ENCODE data around the gene TMEM171.

GRCh38 chr5:73179730-73180129 lies 59.4 kb downstream of the TMEM171 start:
- no peak for TF ChIP-seq EZH2 (IDR thresholded peaks at IDR 0.05; ENCODE audit: low read depth, unreplicated experiment)
- TF ChIP-seq, protein P1, sequence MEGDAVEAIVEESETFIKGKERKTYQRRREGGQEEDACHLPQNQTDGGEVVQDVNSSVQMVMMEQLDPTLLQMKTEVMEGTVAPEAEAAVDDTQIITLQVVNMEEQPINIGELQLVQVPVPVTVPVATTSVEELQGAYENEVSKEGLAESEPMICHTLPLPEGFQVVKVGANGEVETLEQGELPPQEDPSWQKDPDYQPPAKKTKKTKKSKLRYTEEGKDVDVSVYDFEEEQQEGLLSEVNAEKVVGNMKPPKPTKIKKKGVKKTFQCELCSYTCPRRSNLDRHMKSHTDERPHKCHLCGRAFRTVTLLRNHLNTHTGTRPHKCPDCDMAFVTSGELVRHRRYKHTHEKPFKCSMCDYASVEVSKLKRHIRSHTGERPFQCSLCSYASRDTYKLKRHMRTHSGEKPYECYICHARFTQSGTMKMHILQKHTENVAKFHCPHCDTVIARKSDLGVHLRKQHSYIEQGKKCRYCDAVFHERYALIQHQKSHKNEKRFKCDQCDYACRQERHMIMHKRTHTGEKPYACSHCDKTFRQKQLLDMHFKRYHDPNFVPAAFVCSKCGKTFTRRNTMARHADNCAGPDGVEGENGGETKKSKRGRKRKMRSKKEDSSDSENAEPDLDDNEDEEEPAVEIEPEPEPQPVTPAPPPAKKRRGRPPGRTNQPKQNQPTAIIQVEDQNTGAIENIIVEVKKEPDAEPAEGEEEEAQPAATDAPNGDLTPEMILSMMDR (conservative IDR thresholded peaks at IDR 0.05; ENCODE audit: low read depth in 2 of 2): no peak
- no peak for TF ChIP-seq POLR2AphosphoS5 (IDR thresholded peaks at IDR 0.05; ENCODE audit: low read depth)
- TF ChIP-seq ETS1 (IDR thresholded peaks at IDR 0.05): no peak
- TF ChIP-seq, protein P2, sequence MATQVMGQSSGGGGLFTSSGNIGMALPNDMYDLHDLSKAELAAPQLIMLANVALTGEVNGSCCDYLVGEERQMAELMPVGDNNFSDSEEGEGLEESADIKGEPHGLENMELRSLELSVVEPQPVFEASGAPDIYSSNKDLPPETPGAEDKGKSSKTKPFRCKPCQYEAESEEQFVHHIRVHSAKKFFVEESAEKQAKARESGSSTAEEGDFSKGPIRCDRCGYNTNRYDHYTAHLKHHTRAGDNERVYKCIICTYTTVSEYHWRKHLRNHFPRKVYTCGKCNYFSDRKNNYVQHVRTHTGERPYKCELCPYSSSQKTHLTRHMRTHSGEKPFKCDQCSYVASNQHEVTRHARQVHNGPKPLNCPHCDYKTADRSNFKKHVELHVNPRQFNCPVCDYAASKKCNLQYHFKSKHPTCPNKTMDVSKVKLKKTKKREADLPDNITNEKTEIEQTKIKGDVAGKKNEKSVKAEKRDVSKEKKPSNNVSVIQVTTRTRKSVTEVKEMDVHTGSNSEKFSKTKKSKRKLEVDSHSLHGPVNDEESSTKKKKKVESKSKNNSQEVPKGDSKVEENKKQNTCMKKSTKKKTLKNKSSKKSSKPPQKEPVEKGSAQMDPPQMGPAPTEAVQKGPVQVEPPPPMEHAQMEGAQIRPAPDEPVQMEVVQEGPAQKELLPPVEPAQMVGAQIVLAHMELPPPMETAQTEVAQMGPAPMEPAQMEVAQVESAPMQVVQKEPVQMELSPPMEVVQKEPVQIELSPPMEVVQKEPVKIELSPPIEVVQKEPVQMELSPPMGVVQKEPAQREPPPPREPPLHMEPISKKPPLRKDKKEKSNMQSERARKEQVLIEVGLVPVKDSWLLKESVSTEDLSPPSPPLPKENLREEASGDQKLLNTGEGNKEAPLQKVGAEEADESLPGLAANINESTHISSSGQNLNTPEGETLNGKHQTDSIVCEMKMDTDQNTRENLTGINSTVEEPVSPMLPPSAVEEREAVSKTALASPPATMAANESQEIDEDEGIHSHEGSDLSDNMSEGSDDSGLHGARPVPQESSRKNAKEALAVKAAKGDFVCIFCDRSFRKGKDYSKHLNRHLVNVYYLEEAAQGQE (IDR thresholded peaks at IDR 0.05; ENCODE audit: unreplicated experiment): no peak
